Rectal smooth muscle tissue (tissue), 1 donor: ENCODE data around the gene OR51I1.

ENCODE experiments used
- H3K27ac ChIP-seq: one replicate; pipeline ENCODE4 v1.7.0; 2013; ENCODE audit warnings: low read depth, low read length, inconsistent platforms
- H3K27me3 ChIP-seq: one replicate; pipeline ENCODE4 v1.7.0; 2013; ENCODE audit warnings: low read length; ENCODE audit not compliant: control insufficient read depth, insufficient read depth
- H3K36me3 ChIP-seq: one replicate; pipeline ENCODE4 v1.7.0; 2013; ENCODE audit warnings: low read length; ENCODE audit not compliant: control insufficient read depth, insufficient read depth
- H3K4me1 ChIP-seq: one replicate; pipeline ENCODE4 v1.7.0; 2013; ENCODE audit warnings: low read length; ENCODE audit not compliant: control insufficient read depth, insufficient read depth
- H3K4me3 ChIP-seq: one replicate; pipeline ENCODE4 v1.7.0; 2013; ENCODE audit warnings: low read length
- H3K9ac ChIP-seq: one replicate; pipeline ENCODE4 v1.7.0; 2013; ENCODE audit warnings: low read length

Gene OR51I1

GRCh38 chr11:5443835-5444393 lies 2.6 kb upstream of the OR51I1 start:
- H3K27me3 ChIP-seq, result no peaks in the 10 kb centered on the region
- no peaks in the 10 kb centered on the region for H3K36me3 ChIP-seq
- H3K4me1 ChIP-seq, result no peaks in the 10 kb centered on the region
- no peak overlapping the region for H3K9ac ChIP-seq
- no peak overlapping the region for H3K4me3 ChIP-seq
- H3K27ac ChIP-seq, result no peak overlapping the region

GRCh38 chr11:5423131-5423530 lies 18.2 kb downstream of the OR51I1 start:
- no peak overlapping the region for H3K9ac ChIP-seq
- no peaks in the 10 kb centered on the region for H3K27me3 ChIP-seq
- no peaks in the 10 kb centered on the region for H3K36me3 ChIP-seq
- no peak overlapping the region for H3K4me3 ChIP-seq
- H3K4me1 ChIP-seq, result no peaks in the 10 kb centered on the region
- H3K27ac ChIP-seq, result no peak overlapping the region

DNA sequence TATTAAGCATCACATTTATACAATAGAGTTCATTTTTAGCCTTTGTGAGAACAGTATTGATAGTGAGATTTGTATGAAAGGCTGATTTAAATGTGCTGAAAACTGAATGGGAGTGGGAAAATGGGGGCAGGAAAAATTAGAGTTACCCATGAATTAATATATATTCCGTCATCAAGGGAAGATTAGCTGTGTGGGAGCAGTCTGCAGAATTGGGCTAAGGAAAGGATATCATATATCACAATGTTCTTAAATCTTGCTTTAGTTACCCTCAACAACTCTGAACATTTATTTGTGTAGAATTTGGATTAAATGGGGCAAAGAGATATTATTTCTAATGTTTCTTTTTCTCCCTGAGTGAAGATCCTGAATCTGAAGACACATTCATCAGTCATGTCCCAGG lies 19.5 kb downstream of the OR51I1 start, which contains the start of gene OR51Q1:
Gene OR51Q1, plus strand, starts transcription at position 301 of the 400 bp plus-strand sequence. Its CDS starts 90 bp downstream, at position 391.
- Histone ChIP-seq H3K9ac (no peak within 1 kb of the TSS), H3K4me3 (no peak within 1 kb of the TSS), H3K36me3 (no peaks in the 10 kb centered on the region), H3K4me1 (no peaks in the 10 kb centered on the region), H3K27me3 (no peaks in the 10 kb centered on the region), H3K27ac (no peak within 1 kb of the TSS)

- Histone ChIP-seq H3K4me1 (no peaks in the 10 kb centered on the region), H3K36me3 (no peaks in the 10 kb centered on the region), H3K27ac (no peak overlapping the region), H3K4me3 (no peak overlapping the region), H3K9ac (no peak overlapping the region), H3K27me3 (no peaks in the 10 kb centered on the region)
Measured at GRCh38 chr11:5420993-5421392, 20.3 kb downstream of the OR51I1 start.

DNA sequence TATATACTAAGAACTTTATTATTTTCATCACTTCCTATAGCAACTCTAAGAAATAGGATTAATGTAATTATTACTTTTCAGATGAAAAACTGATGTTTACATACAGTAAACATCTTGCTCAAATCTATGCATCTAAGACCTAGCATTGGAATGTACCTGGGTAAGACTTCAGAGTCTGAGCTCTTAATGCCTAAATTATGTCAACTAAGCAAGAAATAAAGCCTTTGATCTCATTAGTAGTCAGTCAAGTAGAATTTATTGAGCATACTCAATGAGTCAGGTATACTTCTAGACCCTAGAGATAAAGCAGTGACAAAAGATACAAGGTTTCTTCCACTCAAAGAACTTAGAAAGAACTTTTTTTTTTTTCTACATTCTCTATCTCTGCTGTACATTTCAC lies 36.1 kb downstream of the OR51I1 start:
- no peak overlapping the region for H3K4me3 ChIP-seq
- no peak overlapping the region for H3K9ac ChIP-seq
- no peaks in the 10 kb centered on the region for H3K27me3 ChIP-seq
- H3K4me1 ChIP-seq, result no peaks in the 10 kb centered on the region
- no peaks in the 10 kb centered on the region for H3K36me3 ChIP-seq
- no peak overlapping the region for H3K27ac ChIP-seq

DNA sequence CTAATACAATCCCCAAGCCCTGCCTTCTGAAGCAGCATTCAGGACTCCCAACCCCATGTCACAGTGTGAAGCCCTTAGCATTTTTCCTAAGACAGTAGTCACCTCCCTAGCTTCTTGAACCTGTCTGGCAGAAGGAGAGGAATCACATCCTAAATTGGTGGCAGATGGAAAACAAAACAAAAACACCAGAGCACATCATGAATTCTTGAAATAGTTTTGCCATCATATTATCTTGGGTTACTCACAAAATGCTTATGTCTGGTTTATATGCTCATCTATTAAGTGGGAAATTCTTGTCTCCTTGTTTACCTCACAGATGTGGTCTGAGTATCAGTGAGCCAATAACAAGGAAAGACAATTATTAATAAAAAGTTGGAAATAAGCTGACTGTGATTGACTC lies 42.4 kb downstream of the OR51I1 start:
- H3K4me3 ChIP-seq, result no peak overlapping the region
- H3K4me1 ChIP-seq, result no peaks in the 10 kb centered on the region
- H3K27me3 ChIP-seq, result no peaks in the 10 kb centered on the region
- no peak overlapping the region for H3K9ac ChIP-seq
- no peaks in the 10 kb centered on the region for H3K36me3 ChIP-seq
- H3K27ac ChIP-seq, result no peak overlapping the region

- H3K4me1 ChIP-seq, result no peaks in the 10 kb centered on the region
- H3K36me3 ChIP-seq, result no peaks in the 10 kb centered on the region
- no peak overlapping the region for H3K27ac ChIP-seq
- H3K4me3 ChIP-seq, result no peak overlapping the region
- no peaks in the 10 kb centered on the region for H3K27me3 ChIP-seq
- no peak overlapping the region for H3K9ac ChIP-seq
Measured at GRCh38 chr11:5394091-5394490, 47.2 kb downstream of the OR51I1 start.
